HG03135 (cell line): ENCODE data around the gene TP73.

Experiments
- ATAC-seq: cut with Tn5 transposase; IDR thresholded peaks from one replicate; pipeline ENCODE4 v1.9.1; 2021; ENCODE audit warnings: mild to moderate bottlenecking, moderate library complexity; ENCODE audit not compliant: unreplicated experiment

TP73 gene

DNA sequence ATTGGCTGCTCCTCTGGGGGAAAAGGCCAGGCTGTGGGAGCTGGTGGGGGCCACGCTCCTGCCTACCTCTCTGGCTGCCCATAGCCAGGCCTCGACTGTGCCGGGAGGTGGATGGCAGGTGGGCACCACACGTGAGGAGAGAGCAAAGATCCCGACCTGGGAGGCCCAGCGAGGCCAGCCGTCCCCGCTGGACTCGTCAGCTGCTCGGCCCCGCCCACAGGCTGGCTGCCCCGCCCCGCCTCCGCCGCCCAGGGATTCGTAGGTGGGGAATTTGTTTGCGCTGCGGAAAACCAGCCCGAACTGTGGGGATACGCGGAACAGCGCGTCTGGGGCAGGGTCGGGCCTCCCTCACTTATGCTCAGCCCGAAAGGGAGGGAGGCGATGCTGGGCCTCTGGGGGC is 31.7 kb downstream of the TP73 start:
- no peak for ATAC-seq

DNA sequence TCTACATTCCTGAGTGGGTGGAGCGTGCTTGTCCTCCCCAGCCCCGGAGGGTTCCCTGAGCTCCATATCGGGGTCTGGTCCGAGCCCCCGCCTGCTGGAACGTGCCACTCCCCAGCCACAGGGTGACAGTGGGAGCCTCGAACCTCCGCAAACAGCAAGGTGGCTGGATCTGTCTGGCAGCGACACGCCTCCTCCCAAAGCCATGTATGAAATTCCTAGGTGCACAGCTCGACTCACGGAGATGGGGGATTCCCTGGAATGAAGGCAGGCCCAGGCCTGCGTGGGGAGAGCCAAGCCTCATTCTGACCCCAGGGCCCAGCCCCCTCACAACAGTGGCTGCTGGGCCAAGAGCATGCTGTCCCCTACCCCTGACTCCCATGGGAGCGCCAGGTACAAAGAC is 32.9 kb downstream of the TP73 start:
- no peak for ATAC-seq

DNA sequence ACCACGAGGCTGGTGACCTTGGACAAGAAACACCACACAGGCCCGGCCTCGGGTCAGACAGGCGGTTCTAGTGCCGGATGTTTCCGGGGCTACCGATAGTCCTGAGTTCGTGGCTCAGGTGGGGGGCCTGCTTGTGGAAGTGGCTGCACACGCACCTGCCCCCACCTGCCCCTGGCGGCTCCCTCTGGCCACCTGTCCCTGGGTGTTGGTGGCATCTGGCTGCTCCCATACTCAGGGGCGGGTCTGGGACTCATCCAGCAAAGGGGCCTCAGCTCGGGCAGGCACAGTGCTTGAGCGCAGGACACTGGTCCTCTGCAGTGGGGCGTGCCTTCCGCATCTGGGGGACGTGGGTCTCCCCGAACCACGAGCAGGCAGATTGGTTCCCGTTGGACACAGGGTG is 33.6 kb downstream of the TP73 start:
- ATAC-seq = no peak

DNA sequence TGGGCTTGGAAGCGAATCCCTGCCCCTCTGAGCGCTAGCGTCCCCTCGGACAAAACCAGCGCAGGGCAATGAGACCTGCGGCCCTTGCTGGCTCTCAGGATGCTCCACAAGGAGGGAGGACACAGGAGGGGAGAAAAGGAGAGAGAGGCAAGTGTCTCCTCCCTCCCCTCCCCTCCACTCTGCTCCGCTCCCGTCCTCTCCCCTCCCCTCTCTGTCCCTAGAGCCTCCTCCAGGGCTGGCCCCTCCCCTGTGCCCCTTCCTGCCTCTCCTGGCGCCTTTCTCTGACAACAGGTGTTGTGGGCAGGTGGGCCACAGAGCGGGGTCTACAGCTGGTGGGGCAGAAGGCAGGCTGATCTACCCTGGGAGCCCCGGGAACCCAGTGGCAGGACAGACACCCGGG is 35.2 kb downstream of the TP73 start:
- ATAC-seq = no peak

DNA sequence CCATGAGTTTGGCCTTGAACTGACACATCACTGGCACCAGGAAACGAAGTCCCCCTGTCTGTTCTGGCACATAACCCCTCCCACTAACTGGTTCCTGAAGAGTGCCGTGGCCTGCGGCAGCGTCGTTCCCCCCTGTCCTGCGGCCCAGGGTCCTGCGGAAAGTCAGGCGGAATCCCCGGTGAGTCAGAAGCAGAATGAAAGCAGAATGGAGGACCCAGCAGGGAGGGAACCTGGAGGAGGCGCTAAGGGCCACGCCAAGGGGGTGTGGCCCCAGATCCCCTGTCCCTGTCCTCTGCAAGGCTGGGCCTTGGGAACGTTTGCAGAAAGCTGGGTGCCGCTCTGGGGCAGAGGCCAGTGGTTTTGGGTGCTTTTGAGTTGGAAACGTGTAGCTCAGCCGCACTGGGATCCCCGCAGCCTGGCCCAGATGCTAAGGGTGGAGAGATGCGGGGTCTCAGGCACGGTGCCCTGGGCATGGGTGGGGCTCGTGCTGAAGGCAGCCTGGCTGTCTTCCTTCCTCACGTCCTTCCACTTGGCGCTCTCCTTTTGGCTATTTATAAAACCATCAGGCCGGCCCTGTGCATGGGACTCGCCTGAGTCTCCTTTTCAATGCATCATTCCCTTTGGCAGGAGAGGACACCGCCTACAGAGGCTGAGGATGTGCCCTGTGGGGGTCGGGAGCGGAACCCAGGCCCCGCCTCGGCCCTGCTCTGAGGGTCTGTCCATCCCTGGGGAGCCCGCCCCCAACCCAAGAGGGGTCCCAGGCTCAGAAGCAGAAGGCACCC is 36.2 kb downstream of the TP73 start:
- ATAC-seq = no peak

DNA sequence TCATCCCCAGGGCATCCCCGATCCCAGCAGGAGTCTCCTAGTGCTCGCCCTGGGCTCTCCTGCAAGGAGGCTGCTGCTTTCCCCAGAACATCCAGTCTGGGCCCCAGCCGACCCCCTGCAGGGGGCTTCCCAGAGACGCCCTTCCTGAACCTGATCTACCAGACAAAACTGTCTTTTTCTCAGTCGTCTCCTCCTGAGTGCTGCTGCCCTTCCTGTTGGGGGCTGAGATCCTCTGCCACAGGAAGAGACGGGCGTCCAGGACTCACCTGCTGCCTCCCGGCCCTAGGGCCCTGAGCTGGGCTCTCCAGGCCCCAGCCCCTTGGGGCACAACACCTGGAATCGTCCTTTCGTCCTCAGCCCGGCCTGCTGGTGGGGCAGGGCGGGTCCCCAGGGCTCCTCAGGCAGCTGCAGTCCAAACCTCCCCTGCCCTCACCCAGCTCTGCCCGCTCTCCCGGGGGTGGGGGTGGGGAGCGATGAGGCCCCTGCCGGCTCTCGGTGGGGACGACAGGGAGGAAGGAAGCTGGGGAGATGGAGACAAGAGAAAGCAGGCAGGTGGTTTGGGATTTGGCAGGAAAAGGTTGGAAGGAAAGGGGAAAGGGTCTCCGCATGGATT is 36.9 kb downstream of the TP73 start:
- ATAC-seq = no peak

DNA sequence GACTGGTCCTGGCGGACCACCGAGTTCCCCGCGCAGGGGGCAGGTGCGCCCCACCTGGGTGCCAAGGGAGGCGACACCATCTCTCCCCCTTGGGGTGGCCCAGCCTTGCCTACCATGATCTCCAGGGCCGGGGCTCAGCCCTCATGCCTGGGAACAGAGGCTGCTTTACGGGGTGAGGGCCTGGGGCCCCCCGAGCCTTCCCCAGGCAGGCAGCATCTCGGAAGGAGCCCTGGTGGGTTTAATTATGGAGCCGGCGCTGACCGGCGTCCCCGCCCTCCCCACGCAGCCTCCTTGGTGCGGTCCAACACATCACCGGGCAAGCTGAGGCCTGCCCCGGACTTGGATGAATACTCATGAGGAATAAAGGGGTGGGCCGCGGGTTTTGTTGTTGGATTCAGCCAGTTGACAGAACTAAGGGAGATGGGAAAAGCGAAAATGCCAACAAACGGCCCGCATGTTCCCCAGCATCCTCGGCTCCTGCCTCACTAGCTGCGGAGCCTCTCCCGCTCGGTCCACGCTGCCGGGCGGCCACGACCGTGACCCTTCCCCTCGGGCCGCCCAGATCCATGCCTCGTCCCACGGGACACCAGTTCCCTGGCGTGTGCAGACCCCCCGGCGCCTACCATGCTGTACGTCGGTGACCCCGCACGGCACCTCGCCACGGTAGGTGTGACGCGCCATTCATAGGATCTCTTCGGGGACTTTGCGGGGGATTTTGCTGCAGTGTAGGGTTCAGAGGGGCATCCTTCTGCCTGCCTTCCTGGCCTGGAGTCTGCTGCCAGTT is 38.2 kb downstream of the TP73 start:
- ATAC-seq = no peak

DNA sequence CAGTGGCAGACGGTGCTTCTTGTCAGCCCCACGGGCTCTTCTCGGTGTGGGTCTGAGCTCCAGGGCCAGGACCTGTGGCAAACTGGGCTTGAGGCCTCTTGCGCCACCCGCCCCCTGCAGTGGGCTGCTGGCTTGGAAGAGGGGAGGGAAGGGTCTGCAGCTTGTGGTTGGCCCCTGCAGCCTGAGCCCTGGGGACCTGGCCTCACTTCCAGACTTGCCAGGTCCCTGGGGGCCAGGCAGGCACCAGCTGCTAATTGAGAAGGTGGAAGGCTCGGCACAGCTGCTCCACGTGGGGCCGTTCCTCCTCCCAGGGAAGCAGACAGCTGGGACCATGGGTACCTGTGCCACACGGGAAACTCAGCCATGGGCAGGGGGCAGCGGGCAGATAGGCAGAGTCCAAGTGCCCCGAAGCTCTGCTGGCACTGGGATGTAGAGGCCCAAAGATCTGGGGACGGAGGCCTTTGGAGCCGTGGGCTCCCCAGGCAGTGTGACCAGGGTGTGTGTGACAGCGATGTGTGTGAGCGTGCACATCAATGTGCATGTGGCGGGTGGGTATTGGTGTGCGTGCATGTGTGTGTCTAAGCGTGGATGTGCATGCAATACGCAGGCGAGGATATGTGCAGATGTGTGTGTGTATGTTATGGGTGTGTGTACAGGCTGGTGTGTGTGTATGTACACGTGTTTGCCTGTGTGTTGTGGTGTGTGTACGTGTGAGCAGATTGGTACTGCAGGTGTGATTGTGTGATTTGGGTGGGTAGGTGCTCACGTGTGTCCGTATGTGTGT is 39.3 kb downstream of the TP73 start:
- no peak for ATAC-seq

DNA sequence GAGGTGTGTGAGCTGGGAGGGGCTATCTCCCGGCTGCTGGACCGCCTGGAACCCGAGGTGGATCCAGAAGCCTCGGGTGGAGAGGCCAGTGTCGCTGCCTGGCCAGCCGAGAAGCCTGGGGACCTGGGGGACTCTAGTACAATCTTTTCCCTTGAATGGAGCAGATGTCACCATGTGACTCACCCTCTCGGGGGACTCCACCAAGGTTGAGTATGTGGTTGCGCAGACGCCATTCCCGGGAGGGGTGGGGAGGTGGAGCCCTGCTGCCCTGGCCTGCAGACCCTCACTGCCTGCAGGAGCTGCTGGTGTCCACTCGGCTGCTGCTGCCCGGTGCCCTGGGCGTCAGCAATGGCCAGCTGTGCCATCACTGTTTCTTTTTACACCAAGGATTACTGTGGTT is 40.3 kb downstream of the TP73 start:
- no peak for ATAC-seq

DNA sequence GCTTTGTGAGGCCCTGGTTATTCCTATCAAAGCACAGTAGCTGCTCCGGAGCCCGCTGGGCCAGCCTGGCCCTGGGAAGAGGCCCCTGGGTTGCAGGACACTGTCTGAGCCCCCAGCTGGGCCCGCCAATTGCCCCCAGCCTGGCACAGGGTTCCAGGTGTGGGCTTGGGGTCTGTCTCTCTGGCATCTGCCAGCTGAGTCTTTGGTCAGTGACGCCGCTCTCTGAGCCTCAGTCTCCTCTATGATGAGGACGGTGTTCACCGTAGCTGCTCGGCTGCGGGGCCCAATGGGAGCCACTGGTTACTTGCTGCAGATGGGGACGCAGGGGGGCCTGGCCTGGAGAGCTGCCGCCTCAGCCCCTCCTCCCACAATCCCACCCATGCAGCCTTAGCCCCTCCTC is 41.0 kb downstream of the TP73 start:
- ATAC-seq = no peak

DNA sequence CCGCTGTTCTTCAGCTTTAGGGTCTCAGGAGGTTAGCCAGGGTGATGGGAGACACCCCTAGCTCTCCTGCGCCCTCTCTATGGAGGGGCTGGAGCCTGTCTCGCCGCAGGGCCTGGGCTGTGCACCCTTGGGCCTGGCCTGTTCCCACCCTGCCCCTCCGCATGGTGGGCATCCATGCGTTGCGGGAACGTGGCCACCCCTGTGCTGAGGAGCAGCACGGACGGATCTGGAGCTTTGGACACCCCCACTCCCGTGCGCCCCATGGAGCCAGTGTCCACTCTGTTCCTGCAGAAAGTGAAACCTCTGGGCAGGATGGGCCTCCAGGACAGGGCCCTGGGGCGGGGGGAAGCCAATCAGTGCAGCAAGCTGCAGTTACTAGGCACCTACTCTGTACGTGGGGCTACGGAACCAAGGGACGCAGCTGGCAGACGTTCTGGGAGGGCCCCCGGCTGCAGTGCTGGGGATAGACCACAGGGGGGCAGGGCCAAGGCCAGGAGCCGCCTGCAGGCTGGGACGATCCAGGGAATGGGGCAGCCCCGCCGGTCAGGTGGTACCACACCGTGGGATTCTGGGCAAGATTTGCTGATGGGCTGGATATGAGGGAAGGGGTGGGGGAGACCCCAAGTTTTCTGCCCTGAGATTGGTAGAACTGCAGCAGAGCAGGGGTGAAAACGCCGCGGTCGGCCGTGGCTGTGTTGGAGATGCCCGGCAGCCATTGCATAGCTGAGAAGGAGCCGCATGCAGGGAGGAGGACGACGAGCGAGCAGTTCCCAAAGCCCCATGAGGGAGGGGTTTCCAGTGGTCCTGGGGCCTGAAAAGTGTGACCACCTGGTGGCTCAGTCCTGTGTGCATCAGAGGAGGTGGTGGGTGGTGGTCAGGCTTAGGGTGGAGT is 43.3 kb downstream of the TP73 start:
- no peak for ATAC-seq

DNA sequence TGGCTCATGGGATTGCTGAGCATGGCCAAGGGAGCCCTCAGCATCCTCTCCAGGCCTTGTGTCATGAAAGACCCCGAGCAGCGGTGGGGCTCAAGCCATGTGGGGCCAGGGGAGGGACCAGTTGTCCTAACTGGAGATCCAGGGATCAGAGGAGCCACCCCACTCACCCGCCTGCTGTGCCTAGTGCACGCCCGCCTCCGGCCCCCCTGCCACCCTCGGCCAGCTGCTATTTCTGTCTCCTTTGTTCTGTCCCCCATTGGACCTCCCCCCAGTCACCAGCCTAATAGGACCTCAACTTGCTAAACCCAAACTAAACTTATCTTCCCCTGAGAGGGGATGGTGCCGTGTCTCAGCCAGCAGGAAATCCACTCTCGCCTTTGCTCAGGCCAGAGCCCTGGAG is 44.4 kb downstream of the TP73 start:
- no peak for ATAC-seq

DNA sequence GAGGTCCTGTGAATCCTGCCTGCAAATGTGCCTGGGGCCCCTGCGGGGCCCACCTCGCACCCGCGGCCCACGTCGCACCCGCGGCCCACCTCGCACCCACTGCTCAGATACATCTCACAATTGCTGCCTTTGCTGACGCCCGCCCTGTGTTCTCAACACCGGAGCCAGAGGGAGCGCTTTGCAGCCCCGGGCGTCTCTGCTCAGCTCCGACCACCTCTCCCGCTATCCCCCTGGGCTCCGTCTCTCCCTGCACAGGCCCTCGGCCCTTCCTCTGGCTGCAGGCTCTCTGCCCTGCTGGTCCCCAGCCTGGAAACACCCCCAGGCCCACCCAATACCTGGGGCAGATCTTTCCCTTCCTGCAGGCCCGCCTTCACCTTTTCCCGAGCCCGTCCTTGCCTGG is 44.8 kb downstream of the TP73 start:
- no peak for ATAC-seq

DNA sequence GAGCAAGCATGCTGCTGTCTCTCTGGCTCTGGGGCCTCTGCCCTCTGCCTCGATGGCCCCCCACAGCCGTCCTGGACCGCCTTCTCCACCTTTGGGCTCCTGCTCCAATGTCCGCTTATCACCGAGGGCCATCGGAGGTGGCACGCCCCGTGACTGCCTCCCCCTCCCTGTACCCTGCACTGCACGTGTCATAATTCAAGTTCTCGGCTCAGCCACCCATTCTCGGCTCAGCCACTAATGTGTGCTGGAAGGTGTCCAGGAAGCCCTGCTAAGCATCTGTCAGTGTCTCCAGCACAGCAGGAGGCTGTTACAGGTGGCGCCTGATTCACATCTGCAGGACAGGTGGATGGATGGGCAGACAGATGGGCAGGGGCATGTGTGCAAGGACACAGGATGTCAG is 45.5 kb downstream of the TP73 start:
- ATAC-seq = no peak

DNA sequence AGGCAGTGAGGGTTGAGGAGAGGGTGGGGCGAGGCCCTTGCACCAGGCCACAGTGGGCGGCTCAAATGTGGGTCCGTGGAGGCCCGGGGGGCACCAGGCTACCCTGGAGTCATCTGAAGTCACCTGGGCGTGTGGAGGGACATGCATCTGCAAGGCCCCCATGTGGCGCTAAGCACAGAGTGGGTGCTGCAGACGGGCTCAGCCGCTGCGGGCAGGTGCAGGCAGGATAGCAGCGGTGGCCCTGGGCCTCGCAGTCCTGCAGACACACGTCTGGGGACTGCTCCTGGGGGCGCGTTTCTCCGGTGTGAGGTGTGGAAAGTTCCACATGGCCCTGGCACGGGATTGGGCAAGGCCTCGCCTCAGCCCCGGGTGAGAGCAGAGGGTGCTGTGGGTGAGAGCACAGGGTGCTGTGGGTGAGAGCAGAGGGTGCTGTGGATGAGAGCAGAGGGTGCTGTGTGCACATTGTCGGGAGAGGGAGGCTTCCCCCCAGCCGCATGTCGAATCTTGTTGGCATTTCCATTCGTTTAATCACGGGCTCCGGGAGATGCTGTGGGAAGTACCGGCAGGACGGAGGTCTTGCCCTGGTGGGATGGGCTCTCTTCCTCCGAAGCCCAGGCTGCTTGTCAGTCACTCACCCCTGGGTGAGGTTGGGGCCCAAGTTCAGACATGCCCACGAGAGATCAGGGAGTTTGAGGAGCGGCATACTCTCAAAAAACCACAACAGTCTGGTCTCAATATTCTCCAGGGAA is 46.5 kb downstream of the TP73 start:
- ATAC-seq = no peak

DNA sequence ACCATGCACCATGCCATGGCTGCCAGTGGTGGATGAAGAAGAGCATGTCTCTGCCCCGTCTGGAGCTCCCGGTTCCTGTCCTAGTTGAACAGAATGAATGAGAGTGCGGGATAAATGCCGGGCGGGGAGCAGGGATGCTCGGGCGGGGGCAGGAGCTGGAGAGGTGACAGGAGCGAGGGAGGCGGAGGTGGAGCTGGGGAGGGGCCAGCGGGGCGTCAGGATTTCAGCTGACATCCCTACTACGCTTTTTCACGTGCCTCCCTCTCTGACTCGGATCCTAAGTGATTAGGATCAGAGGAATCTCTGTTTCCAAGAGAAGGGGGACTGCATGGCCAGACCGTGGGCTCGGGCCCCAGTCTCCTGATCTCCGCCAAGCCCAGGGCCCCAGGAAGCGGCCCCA is 47.3 kb downstream of the TP73 start:
- no peak for ATAC-seq

DNA sequence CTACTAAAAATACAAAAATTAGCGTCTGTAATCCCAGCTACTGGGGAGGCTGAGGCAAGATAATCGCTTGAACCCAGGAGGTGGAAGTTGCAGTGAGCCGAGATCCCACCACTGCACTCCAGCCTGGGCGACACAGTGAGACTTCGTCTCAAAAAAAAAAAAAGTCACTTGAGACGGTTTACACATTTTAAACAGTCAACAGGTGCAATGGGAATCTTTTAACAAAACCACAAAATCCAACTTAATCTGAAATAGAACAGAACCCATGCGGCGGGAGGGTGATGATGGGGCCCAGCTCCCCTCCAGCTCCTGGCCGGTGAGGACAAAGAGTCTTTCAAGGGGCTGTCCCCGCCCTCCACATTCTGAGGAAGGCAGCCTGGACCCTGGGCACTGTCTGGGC is 48.3 kb downstream of the TP73 start:
- ATAC-seq = no peak

DNA sequence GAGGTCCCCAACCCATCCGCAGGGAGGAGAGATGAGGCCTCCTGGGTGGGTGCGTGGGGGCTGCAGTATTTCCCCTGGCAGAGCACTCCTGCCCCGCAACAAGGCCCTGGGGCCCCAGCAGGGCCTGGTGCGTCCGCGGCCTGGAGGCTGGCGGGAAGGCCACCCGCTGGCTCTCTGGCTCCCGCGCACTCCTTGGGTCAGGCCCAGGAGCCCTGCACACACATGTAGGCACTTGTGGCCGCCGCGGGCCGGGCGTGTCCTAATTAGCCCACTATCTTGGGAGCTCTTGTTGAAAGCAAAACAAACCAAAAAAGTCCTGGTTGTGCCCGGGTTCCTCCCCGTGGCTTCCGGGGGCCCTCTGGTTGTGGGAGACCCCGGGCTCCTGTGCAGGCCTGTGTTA is 50.2 kb downstream of the TP73 start:
- no peak for ATAC-seq

DNA sequence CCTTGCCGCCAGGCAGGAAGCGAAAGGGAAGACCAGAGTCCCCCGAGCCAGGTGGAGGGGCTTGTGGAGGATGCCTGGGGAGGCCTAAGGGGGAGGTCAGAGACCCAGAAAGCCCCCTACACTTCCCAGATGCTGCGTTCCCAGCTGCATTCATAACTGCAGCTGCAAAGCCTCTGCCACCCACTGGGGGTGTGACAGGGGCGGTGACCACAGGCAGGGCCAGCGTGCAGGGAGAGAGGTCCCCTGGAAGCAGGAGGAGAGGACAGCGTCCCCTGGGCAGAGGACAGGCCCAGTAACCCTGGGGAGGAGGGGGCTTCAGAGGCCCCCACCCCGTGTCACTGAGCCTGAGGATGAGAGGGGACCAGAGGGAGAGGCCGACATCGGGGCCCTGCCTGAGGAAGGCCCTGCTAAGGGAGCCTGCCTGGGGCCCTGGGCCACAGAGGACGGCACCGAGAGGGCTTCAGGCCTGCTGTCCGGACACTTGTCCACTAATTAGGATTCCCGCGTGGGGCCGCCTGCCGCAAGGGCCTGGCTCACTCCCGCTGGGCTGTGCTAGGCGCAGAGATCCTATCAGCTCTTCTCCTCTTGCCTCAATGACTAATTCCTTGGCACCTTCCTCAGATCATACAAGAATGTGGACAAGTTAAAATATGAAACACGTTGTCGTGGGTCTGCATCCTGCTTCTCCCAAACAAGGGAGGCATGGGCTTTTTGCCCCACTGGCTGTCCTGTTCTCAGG is 50.8 kb downstream of the TP73 start:
- ATAC-seq = no peak
